SH-SY5Y (cell line): Measurements from ENCODE around the gene HES1.

Experiments
- GATA2 ChIP-seq: IDR thresholded peaks from 2 replicates; pipeline ENCODE4 v1.6.1; 2011; ENCODE audit warnings: mild to moderate bottlenecking, low read depth, low read length
- GATA3 ChIP-seq: IDR thresholded peaks from 2 replicates; pipeline ENCODE4 v1.6.1; 2011; ENCODE audit warnings: low read depth, mild to moderate bottlenecking, low read length, moderate library complexity

GRCh38 chr3:194137506-194138474, 1.8 kb downstream of the HES1 start:
- TF ChIP-seq GATA2 = no peak
- TF ChIP-seq GATA3 = no peak
